Activated T-helper 1 cell treated with Interleukin-2 at 50 U/mL for 16 hours (primary cell): ENCODE data around the gene CPNE4.
A peak's percentile ranks its signal among the peaks of the same experiment; 100 is the strongest.
"Not testable (repeated sequence)": the region's sequence is repeated elsewhere in the genome, so short reads cannot be mapped to it uniquely, and the experiment has no call there.

Experiments
- DNase-seq: peaks from one replicate; pipeline ENCODE4 v3.0.0-alpha.2; 2020; ENCODE audit warnings: low read depth

CPNE4 gene

DNA sequence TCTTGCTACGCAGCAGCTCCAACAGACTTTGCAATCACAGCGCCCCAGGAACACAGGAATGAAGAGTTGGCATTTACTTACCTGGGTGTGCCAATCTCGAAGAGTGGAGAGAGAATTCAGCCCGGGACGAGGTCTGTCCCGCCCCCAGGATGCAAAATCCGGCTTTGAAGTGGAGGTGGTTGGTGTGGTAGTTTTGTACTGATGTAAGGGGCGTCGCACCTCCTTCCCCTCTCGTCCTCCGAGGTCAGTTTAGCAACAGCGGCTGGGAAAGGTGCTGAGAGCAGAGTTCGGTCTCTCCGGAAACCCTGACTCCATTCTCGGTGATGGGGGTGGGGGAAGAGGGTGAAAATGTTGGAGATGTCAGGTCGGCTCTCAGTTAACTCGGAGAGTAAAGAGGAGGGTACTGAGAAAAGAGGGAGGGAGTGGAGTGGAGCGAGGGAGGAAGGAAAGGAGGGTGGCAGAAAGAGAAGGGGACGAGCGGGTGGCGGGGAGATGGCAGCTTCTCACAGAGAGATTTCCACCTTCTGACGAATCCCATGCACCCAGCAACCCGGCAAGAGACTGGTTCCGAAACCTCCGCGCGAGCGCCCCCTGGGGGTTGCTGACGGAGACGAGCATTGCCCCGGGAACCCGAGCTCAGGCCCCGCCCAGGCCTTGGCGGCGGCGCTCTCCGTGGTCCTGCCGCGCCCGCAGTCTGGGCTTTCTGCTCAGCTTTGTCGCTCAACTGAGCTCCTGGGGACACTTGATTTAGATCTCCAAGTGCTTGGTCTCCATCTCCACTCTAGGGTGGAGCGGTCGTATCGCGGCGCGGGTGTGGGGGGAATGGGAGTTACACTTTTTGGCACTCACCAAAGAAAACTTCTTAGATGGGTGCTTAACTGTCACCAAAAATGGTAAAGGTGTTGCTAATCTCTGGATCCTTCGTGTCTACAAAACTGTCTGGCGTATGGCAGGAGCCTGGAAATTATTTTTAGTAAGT lies at the start of gene CPNE4:
TSS of gene CPNE4 (minus strand) at position 529 of the 979 bp plus-strand sequence.
- peak; percentile 14 for DNase-seq

GRCh38 chr3:132083583-132084279 lies 48.9 kb upstream of the CPNE4 start:
- DNase-seq = no peak

DNA sequence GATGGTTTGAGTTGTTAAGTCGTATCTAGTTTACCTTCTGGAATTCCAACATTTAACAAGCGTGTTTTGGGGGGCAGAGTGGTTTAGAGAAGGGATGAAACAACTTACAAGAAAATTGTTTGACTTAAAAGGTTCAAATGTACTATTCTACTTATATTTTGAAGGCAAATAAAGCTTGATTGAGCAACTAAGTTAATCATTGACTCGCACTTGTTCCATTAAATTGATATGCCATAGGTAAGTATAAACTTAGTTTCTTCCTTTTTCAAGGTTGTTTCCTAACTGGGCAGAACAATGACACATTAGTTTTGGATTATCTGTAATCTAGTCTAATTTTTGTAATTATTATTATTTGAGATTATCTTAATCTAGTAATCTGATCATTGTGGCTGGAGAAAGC lies 48.3 kb upstream of the CPNE4 start:
- DNase-seq = no peak

DNA sequence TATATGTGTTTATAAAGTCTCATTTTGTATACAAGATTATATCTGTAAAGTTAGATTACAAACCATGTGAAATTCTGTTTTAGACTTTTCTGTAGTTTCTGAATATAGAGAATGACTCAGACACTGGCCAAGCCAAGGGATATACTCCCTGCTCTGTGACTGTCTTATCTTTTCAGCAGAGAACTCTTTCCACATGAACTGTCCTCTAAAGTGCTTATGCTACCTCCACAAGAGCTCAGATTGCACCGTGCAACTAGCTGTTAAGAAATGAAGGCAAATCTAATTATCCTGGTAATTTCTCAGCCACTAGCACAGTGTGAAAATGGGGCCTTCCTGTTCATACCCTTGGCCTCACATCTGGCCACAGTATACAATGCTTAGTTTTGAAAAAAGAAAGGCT lies 44.3 kb upstream of the CPNE4 start:
- no peak for DNase-seq

GRCh38 chr3:132073771-132074170 lies 39.0 kb upstream of the CPNE4 start:
- no peak for DNase-seq

GRCh38 chr3:132071043-132071442 lies 36.2 kb upstream of the CPNE4 start:
- no peak for DNase-seq

DNA sequence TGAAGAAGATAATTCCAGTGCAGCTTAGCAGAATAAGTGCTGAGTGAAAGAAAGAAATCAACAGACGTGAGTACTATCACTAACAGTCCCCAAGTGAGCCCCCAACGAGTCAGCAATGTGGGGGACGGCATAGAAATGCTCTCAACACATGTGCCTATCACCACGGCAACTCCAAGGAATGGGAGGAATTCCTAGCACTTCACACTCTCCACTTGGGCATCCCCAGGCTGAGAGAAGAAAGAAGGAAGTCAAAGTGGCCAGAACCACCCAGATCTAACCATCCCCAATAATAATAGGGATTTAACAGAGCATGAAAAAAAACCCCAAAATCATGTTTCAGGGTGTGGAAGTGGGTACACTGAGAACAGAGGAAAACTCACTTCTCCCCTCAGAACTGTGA lies 29.3 kb upstream of the CPNE4 start:
- no peak for DNase-seq

DNA sequence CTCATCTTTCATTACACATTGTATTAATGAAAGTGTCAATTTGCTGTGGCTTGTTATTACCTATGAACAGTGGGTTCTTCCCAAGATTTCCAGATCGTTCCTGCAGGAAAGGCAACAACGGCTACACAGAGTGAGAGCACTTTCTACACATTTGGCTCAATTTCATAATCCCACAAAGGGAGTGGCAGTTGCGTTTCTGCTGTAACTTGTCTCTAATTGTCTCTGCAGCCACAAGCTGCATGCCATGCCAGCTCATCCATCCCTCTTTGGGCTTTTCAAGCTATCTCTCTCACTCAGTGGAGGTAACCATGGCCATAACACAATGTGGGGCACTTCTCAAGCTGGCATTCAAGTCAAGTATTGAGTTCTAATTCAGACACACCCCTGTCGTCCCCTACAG lies 27.7 kb upstream of the CPNE4 start:
- DNase-seq = no peak

GRCh38 chr3:132055872-132056271 lies 21.1 kb upstream of the CPNE4 start:
- no peak for DNase-seq

- DNase-seq = no peak
These were observed 12.4 kb upstream of the CPNE4 start for GRCh38 chr3:132047209-132047608.

DNA sequence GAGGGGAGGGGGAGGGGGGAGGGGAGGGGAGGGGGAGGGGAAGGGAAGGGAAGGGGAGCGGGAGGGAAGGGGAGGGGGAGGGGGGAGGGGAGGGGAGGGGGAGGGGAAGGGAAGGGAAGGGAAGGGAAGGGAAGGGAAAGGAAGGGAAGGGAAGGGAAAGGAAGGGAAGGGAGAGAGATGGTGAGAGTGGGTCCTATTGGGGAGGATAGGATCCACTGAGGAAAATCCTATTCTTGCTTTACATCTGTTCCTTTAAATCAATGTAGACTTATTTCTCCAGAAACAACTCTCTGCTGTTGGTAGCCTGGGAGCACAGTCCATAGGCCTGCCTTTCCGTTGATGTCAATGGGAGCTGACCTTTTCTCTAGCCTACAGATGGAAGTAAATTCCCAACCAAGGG lies 10.1 kb upstream of the CPNE4 start:
- not testable (repeated sequence) for DNase-seq

DNA sequence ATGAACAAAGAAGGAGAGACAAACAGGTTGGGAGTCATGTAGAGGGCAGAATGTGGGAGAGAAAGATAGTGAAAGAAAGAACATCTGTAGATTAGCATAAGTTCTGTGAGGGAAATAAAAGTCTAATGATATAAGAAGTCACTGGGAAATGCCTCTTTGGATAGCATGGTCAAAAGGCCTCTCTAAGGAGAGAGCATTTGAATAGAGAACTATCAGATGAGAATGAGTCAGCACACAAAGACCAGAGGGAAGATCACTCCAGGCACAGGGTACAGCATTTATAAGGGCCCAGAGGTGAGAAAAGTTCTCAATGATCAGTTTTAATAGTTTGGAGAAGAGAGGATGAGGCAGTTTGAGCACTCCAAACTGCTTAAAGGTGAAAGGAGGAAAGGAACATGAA lies 7.9 kb upstream of the CPNE4 start:
- no peak for DNase-seq

- no peak for DNase-seq
These were observed 3.5 kb upstream of the CPNE4 start for GRCh38 chr3:132038198-132038825.

- no peak for DNase-seq
These were observed 2.8 kb upstream of the CPNE4 start for GRCh38 chr3:132037581-132037980.

- no peak for DNase-seq
These were observed 2.2 kb upstream of the CPNE4 start for GRCh38 chr3:132037056-132037455.

DNA sequence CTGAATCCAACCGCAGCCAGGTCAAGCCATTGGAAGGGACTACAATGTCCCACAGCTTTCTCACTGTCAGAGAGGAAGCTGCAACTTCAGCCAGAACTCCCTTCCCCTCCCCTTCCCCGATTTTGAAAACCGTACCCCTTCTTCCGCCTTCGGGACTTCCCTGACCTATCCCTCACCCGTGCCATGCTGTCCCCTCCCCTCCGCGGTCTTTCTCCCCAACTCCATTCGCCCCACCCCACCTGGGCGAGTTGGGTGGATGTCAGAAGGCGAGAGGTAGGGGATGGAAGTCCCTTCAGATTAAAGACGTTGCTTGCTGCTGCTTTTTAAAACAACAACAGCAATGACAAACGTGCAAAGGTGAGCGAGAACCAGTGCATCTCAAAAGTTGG lies 723 bp downstream of the CPNE4 start:
- no peak for DNase-seq

DNA sequence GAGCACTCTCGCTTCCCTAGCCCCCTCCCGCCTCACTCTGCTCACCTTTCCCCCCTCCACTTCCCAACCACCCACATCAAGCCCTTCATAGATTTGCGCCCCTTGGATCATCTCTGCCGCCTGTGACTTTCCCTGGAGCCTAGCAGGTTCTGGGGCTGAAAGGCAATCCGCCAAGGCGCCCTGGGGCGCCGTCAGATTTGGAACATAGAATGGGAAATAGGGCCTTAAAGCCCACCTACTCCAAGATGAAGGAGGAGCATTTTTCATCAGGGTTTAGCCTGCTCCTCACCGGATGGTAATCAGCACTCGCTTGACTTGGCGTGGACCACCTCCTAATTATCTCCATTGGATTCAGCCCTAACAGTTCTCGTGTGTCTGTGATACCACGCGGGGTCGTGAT lies 1.3 kb downstream of the CPNE4 start:
- DNase-seq = no peak

GRCh38 chr3:132032959-132033358 lies 1.9 kb downstream of the CPNE4 start:
- no peak for DNase-seq

DNA sequence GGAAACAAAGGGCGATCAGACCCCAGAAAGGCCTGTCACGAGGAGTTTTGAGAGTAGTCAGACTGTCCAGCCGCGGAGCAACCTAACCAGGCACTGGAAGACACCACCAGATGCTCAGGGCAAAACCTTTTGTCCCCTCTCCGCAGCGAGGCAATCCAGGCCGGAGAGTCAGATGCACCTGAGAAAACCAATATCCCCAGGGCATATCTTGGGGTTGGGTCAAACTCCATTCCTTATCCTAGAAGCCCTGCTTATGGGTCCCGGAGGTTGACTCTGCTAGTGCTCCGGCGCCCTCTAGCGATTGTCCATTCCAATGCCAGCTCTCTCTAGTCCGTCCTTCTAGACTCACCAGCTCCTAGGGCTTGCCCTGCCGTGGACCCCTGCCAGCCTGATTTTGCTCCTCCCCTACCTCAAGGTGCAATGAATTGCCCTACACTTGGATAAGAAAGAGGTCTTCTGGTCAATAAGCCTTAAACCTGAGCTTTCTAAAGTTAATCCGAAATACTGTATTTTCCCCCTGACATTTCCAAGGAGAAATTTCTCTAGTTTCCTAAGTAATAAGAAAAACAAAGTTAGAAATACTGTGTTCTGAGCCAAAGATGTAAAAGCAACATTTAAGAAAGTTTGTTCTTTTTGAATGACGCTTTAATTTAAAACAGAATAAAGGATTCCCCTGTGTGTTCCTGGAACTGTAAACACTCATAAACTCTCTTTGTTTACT lies 5.5 kb downstream of the CPNE4 start:
- DNase-seq = no peak

GRCh38 chr3:132022914-132023313 lies 11.9 kb downstream of the CPNE4 start:
- DNase-seq = no peak

- no peak for DNase-seq
These were observed 14.8 kb downstream of the CPNE4 start for GRCh38 chr3:132020058-132020457.

DNA sequence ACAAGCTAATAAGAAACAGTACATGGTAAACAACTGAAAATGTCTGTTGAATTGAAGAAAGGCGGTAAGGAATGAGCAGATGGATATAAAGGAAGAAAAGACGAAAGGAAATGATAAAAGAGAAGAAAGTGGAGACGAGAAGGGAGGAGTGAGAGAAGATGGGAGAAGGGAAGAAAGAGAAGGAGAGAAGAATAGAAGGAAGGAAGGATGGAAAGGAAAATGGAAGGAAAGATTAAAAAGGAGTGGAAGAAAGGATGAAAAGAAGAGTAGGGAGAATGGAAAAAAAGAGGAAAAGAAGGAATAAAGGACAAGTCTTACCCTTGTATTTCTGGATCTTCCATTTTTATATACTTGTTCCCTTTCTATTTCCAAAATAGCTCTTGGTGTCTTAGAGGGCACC lies 17.7 kb downstream of the CPNE4 start:
- no peak for DNase-seq
